RWPE2 (cell line): ENCODE measurements around the gene PROS1.
"Not testable (repeated sequence)": the region's sequence is repeated elsewhere in the genome, so short reads cannot be mapped to it uniquely, and the experiment has no call there.

Experiments
- ATAC-seq: fragments of 200-7000 bp; cut with Tn5 transposase; 3 replicates; pipeline ENCODE4 v1.9.1; 2021; ENCODE audit warnings: low read depth
- DNase-seq: peaks from one replicate; pipeline ENCODE4 v3.0.0-alpha.2; 2020; ENCODE audit warnings: low spot score
- H3K27ac ChIP-seq: fragments of 450-650 bp; 2 replicates; pipeline ENCODE4 v1.5.1; 2017; ENCODE audit warnings: mild to moderate bottlenecking; ENCODE audit not compliant: poor library complexity, severe bottlenecking
- H3K27me3 ChIP-seq: fragments of 250-450 bp; sonication (Bioruptor Pico); 2 replicates; pipeline ENCODE4 v1.5.1; 2021; ENCODE audit warnings: mild to moderate bottlenecking, moderate library complexity; ENCODE audit not compliant: insufficient read depth, poor library complexity, severe bottlenecking
- H3K36me3 ChIP-seq: fragments of 250-450 bp; sonication (Bioruptor Pico); 2 replicates; pipeline ENCODE4 v1.5.1; 2020; ENCODE audit warnings: low read depth, mild to moderate bottlenecking, moderate library complexity
- H3K4me1 ChIP-seq: fragments of 250-450 bp; sonication (Bioruptor Pico); 2 replicates; pipeline ENCODE4 v1.5.1; 2021; ENCODE audit warnings: mild to moderate bottlenecking, moderate library complexity; ENCODE audit not compliant: insufficient read depth, poor library complexity, severe bottlenecking
- H3K4me3 ChIP-seq: fragments of 250-450 bp; sonication (Bioruptor Pico); 2 replicates; pipeline ENCODE4 v1.5.1; 2021; ENCODE audit warnings: mild to moderate bottlenecking, moderate library complexity; ENCODE audit not compliant: severe bottlenecking
- H3K9me3 ChIP-seq: fragments of 250-450 bp; sonication (Bioruptor Pico); 2 replicates; pipeline ENCODE4 v1.5.1; 2021; ENCODE audit warnings: mild to moderate bottlenecking, moderate library complexity; ENCODE audit not compliant: severe bottlenecking
- CTCF ChIP-seq: fragments of 450-650 bp; IDR thresholded peaks from one replicate; pipeline ENCODE4 v1.5.1; 2017; ENCODE audit warnings: mild to moderate bottlenecking, moderate library complexity; ENCODE audit not compliant: poor library complexity, severe bottlenecking

The PROS1 gene

GRCh38 chr3:93979850-93980676, 6.4 kb upstream of the PROS1 start, which contains the start of gene ARL13B:
Gene ARL13B (plus strand): TSS chr3:93980155. CDS start chr3:93980424, 269 bp downstream.
- Histone ChIP-seq H3K4me3 (peak within 1 kb of the TSS; percentile 90), H3K4me1 (peaks cover 4% of the 10 kb centered on the region), H3K27me3 (no peaks in the 10 kb centered on the region), H3K9me3 (no peaks in the 10 kb centered on the region), H3K27ac (peak within 1 kb of the TSS; percentile 58), H3K36me3 (no peaks in the 10 kb centered on the region)
- no peak for TF ChIP-seq CTCF
- ATAC-seq (peak; percentile 100), DNase-seq (peak; percentile 98)

- DNase-seq (no peak), ATAC-seq (no peak)
- Histone ChIP-seq H3K27me3 (no peaks in the 10 kb centered on the region), H3K4me1 (peaks cover 4% of the 10 kb centered on the region), H3K36me3 (no peaks in the 10 kb centered on the region), H3K9me3 (no peaks in the 10 kb centered on the region), H3K27ac (no peak overlapping the region), H3K4me3 (no peak overlapping the region)
- TF ChIP-seq CTCF: no peak
Observed at GRCh38 chr3:93969997-93970396, 3.7 kb downstream of the PROS1 start.

- no peak for DNase-seq
- H3K27ac ChIP-seq: no peak overlapping the region
- TF ChIP-seq CTCF: no peak
Observed at GRCh38 chr3:93969443-93969842, 4.3 kb downstream of the PROS1 start.

GRCh38 chr3:93965106-93965505, 8.6 kb downstream of the PROS1 start:
- H3K27ac ChIP-seq, H3K4me3 ChIP-seq, H3K27me3 ChIP-seq, H3K36me3 ChIP-seq, H3K4me1 ChIP-seq, ATAC-seq, H3K9me3 ChIP-seq, DNase-seq: not testable (repeated sequence)

More at GRCh38 chr3:93969443-93969842, 4.3 kb downstream of the PROS1 start:
- Histone ChIP-seq H3K4me3 (no peak overlapping the region), H3K27me3 (no peaks in the 10 kb centered on the region), H3K4me1 (peaks cover 4% of the 10 kb centered on the region), H3K36me3 (no peaks in the 10 kb centered on the region), H3K9me3 (no peaks in the 10 kb centered on the region)
- peak; percentile 39; the same call in 2 of the 3 replicates for ATAC-seq

- Histone ChIP-seq H3K27me3 (no peaks in the 10 kb centered on the region), H3K36me3 (no peaks in the 10 kb centered on the region), H3K27ac (no peak overlapping the region), H3K9me3 (no peaks in the 10 kb centered on the region), H3K4me3 (no peak overlapping the region), H3K4me1 (no peaks in the 10 kb centered on the region)
- no peak for ATAC-seq
- no peak for DNase-seq
- no peak for TF ChIP-seq CTCF
Observed at GRCh38 chr3:93962798-93963197, 10.9 kb downstream of the PROS1 start.
